SIG-M5 (cell line): ENCODE measurements around the gene CCL25.
"Not testable (repeated sequence)": the region's sequence is repeated elsewhere in the genome, so short reads cannot be mapped to it uniquely, and the experiment has no call there.

Experiments
- DNase-seq: peaks from one replicate; lab custom pipeline; 2025; lab: John Stamatoyannopoulos, UW

The CCL25 gene, protein sequence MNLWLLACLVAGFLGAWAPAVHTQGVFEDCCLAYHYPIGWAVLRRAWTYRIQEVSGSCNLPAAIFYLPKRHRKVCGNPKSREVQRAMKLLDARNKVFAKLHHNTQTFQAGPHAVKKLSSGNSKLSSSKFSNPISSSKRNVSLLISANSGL

DNA sequence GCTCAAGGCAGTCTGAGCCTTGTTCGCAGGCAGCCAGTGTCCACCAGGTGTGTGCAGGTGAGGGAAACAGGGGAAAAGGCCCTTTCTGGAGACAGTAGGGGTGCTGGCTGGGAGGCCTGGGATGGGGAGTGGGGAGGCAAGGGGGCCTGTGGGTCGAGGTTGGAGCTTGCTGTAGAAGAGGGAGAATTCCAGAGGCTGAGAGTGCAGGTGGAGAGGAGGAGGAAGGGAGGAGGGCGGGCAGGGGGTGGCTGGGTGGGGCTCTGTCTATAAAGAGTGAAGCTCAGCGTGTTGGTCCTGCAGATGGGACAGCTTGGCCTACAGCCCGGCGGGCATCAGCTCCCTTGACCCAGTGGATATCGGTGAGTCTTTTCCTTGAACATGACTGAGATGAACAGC lies at the start of gene CCL25:
Gene CCL25, plus strand, starts transcription at position 297 of the 396 bp plus-strand sequence. CDS start 290 bp downstream, outside the sequence.
- DNase-seq: no peak

DNA sequence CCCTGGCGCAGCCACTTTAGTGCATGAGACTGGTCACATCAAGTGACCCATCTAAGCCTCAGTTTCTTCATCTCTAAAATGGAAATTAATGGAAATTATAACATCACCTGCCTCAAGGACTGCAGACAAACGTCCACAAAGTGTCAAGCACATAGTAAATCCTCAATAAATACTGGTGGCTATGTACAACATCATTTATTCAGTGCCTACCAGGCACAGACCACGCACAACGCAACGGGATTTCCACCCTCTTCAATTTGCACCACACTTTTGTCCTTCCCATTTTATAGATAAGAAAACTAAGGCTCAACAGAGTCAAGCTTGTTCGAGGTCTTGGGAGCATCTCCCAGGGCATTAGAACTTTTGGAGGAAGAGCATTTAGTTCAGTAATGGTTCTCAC lies 48.6 kb upstream of the CCL25 start:
- no peak for DNase-seq

DNA sequence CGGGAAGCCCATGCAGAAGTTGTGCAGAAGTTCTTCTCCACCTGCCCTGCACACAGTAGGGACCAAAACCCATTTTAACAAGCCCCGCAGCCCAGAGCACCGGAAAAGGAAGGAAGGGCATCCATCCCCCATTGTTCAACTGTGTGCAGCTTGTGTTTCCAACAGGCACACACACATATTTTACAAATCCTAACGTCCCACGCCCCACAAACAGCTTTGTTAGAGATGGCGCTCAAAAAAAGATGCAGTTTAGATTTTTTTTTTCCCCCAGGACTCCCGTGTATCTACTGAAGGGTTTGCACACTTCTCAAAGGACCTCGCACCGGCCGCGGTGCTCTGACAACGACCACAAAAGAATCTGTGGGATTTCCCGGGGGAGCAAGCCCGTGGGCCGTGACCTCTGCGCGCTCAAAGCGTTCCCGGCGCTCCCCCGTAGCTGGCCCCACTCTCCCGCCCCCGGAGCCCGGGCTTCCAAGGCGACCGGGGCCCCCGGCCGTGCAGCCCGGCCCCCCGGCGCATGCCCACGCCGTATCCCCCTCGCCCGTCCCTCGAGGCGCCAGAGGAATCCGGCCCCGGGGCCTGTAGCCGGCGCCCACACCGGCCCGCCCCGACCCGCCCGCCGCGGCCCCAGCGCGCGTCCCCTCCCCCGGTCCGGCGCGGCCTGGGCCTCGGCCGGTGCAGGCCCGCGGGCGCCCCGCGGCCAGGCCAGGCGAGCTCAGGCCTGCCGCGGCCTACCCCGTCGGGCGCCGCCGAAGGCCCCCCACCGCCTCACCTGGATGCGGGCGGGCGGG lies 47.6 kb upstream of the CCL25 start:
- DNase-seq: no peak

DNA sequence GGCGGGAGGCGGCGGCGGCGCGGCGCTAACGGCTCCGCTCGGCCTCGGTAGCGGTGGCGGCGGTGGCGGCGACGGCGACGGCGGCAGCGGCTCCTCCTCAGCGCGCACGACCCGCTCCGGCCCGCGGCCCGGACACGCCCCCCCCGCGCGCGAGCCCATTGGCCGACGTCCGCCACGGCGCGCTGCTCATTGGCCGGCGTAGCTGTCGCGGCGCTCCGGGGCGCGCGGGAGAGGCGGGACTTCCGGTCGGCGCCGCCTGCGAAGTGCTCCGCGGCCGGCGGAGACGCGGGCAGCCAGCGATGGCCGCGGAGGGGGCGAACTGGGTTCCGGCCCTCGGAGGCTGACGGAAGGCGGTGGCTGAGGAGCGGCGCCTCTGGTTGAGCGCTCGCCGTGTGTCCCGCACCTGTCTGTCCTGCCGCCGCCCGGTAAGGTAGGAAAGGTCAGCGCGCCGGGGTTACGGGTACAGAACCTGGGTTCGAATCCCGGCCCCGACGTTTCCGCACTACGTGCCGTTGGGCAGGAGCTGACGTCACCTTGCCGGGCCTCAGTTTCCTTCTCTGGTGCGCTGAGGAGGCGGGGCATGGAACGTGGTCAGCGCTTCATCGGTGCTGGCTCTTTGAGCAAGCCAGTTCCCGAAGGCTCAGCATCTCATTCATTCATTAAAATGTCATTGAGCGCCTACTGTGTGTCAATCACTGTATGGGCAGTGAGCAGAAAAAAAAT lies 46.9 kb upstream of the CCL25 start, which contains the start of gene ELAVL1:
Gene ELAVL1, minus strand, starts transcription at position 108 of the 723 bp plus-strand sequence. CDS start 13,826 bp downstream, outside the sequence.
- DNase-seq: no peak

DNA sequence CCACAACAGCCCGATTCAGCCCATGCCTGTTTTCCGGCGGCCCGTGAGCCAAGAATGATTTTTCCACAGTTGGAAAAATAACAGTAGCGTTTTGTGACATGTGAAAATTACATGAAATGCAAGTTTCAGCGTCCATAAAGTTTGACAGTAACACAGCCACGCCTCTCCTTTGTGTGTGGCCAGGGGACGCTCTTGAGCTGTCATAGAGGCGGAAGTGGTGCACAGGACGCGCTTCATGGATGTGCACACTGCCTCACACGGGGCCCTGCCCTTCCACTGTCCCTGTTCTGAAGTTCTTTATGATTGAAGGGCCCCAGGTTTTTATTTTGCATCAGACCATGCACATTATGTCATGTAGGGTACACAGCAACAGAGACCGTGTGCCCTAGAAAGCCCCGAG lies 34.8 kb upstream of the CCL25 start:
- no peak for DNase-seq

DNA sequence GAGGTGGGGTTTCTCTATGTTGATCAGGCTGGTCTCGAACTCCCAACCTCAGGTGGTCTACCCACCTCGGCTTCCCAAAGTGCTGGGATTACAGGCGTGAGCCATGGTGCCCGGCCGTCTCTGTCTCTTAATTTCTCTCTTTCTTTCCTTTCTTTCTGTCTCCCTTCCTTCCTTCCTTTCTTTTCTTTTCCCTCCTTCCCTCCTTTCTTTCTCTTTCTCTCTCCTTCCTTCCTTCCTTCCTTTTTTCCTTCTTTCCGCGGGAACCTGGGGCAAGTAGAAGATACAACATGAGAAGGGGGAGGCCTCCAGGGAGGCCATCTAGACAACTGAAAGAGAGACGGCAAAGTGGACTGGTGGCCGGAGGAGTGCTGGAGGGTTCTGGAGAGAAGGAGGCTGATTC lies 31.9 kb upstream of the CCL25 start:
- DNase-seq: no peak

DNA sequence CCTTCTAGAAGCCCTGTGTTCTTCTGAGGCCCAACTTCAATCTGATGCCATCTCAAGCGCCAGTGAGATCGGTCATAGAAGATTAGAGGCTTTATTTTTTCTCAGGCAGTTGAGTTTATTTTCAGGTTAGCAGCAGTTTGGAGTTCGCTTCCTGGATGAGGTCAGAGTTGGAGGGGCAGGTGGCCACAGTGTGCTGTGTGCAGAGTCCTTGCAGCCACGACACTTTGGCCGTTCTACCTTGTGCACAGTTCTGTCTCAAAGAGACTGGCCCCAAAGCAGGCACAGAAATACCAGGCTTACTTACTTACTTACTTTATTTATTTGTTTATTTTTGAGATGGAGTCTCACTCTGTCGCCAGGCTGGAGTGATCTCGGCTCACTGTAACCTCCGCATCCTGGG lies 31.2 kb upstream of the CCL25 start:
- no peak for DNase-seq

DNA sequence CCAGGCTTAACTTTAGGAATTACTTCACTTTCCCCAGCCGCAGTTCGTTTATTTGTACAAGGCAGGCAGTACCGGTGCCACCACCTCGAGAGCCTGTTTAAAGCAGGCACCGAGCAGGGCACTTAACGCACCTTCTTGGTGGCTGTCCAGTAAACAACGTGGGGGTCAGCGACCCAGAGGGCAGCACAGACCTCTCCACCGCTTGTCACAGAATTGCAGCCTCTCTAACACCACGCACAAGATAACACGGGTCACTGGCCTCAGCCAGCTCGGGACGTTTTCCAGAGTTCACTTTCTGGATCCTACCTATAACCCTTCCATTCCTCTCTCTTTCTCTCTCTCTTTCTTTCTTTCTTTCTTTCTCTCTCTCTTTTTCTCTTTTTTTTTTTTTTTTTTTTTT lies 30.3 kb upstream of the CCL25 start:
- no peak for DNase-seq

DNA sequence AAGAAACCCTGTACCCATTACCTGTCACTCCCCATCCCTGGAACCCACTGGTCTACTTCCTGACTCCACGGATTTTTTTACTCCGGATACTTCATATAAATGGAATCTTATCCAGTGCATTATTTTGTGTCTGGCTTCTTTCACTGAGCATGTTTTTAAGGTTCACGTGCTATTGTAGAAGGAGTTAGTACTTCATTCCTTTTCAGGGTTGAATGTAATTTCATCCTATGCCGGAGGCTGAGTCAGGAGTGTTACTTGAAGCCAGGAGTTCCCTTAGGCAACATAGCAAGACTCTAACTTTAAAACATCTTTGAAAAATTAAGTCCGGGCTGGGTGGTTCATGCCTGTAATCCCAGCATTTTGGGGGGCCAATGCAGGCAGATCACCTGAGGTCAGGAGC lies 29.2 kb upstream of the CCL25 start:
- no peak for DNase-seq

DNA sequence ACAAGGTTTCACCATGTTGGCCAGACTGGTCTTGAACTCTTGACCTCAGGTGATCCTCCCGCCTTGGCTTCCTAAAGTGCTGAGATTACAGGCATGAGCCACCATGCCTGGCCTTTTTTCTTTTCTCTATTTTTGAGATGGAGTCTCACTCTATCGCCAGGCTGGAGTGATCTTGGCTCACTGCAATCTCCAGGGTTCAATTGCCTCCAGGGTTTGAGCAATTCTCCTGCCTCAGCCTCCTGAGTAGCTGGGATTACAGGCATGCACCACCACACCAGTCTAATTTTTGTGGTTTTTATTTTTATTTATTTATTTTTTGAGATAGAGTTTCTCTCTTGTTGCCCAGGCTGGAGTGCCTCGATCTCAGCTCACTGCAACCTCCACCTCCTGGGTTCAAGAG lies 28.3 kb upstream of the CCL25 start:
- DNase-seq: not testable (repeated sequence)

DNA sequence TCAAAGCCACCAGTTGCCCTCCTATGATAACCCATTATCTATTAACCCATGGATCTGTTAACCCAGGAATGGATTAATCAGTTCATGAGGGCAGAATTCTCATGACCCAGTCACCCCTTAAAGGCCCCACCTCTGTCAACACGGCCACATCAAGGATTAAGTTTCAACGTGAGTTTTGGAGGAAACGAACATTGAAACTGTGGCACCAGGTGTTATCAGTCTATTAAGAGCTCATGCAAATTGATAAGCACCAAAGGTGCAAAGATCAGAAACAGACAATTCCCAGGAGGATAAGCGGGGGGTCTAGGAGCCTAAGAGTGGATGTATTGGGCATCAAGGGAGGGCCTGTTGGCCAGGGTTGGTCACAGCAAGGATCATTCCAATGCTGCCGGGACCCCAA lies 27.2 kb upstream of the CCL25 start:
- DNase-seq: no peak

DNA sequence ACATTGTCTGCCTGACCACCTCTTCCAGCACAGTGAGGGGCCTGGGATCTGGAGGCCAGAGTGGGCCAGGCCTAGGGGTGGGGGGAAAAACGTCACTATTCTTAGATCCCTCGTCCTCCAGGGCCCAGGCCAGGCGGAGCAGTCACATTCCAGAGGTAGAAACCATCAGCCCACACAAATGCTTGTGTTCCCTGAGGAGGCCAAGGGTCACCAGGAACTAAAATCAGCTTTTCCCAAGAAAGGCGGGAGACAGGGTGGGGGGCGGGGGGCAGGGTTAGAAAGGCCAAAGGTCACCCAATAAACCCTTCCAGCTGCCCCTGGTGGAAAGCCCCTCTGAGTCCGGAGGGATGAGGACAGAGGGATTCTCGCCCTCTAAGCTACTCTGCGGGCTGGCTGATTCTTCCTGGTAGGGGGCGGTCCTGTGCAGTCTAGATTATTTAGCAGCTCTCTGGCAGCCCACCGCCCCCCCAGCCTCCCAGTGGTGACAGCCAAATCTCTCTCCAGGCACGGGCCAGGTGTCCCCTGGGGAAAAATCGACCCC lies 23.5 kb upstream of the CCL25 start:
- DNase-seq: no peak

DNA sequence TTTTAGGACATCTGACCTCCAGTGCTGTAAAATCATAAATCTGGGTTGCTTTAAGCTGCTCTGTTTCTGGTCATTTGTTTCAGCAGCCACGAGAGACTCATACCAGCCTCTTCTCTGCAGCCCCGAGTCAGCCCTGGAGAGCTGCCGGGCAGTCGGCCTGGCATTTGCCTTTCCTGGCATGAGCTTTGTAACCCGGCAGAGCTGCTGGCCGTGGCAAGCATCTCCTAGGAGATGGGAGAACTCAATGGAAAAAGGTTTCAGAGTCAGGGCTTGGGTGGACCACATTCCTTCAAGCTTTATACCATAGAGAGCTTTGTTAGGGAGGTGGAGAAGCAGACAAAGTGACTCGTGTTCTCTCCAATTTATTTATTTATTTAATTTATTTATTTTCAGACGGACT lies 21.6 kb upstream of the CCL25 start:
- DNase-seq: no peak

DNA sequence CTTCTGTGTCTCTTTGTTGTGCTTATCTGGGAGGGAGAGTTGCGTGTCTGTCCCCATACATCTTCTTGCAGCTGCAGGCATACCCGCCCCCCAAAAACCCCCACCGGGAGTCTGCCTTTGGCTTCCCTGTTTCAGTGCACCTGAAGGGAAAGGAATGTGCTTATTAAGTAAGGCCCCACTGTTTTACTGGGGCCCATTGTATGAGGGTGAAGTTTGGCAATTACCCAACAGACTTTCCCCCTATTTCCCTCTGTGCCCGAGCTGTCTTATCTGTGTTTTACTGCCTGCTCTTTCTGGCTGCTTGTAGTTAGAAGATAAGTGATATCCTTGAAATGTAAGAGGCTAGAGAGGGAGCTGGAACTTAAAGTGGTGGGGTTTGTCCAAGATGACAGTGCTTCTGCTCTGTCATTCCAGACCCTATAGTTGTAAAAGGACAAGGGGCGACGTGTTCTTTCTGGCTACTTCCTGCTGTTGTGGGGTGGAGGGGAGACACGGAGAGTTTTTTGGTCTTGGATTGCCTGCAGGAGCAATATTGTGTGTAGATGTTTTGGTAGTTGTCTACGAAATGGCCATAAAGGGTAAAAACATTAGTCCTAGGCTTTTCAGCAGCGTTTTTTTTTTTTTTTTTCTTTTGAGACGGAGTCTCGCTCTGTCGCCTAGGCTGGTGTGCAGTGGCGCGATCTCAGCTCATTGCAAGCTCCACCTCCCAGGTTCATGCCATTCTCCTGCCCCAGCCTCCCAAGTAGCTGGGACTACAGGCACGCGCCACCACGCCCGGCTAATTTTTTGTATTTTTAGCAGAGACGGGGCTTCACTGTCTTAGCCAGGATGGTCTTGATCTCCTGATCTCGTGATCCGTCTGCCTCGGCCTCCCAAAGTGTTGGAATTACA lies 19.0 kb upstream of the CCL25 start:
- not testable (repeated sequence) for DNase-seq

DNA sequence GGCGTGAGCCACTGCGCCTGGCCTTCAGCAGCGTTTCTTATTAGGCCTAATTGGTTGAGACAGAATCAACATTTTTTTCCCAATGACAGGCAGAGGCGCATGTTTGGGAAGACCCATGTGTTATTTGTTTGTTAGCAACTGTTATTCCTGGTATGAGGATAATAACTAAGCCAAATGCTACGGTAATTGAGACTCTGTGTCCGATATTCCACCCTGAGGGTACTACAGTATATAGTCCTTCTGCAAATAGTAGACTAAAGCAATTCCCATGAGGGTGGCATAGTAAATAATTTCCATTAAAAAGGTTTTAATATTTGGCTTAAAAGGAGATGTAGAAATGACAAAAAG lies 18.4 kb upstream of the CCL25 start:
- DNase-seq: no peak

DNA sequence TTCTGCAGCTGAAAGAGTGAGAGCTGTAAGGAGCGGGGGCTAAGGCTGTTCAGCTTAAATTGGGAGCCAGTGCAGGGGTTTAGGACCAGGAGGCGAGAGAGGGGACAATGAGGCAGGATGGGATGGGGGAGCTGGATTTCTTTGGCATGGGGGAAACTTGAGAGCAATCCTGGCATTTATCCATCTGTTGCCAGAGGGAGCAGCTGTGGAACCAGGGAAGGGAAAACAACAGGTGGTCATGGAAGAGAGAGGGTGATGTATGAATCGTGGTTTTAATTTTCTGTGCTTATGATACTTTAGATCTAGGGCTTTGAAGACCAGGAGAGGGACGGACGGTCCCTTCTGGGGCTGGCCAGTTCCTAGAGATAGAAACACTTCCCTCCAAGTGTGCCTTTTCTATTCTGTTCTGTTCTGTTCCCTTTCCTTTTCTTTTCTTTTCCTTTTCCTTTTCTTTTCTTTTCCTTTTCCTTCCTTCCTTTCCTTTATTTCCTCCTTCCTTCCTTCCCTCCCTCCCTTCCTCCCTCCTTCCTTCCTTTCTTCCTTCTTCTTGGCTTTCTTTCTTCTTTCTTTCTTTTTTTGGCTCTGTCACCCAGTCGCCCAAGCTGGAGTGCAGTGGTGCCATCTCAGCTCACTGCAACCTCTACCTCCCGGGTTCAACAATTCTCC lies 16.0 kb upstream of the CCL25 start:
- DNase-seq: no peak

DNA sequence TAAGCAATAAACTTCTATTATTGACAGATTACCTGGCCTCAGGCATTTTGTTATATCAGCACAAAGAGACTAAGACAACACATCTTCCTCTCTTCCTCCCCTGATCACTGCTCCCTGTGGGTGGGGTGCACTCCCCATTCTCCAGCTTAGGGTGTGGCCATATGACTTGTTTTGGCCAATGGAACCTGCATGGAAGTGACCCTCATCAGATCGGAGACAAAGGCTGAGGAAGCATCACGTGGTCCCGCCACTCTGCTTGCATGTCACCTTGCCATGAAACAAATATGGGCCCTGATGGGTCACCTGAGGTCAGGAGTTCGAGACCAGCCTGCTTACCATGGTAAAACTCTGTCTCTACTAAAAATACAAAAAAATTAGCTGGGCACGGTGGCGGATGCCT lies 13.7 kb upstream of the CCL25 start:
- DNase-seq: no peak

DNA sequence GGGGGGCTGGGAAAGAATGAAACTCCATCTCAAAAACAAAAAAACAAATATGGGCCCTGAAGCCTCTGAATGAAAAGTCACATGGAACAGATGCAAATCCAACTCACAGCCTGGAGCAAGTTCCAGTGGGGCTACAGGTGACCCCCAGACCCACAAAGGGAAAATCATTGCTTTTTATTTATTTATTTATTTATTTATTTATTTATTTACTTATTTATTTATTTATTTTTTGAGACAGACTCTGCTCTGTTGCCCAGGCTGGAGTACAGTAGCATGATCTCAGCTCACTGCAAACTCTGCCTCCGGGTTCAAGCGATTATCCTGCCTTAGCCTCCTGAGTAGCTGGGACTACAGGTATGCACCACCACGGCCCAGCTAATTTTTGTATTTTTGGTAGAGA lies 13.3 kb upstream of the CCL25 start:
- no peak for DNase-seq

DNA sequence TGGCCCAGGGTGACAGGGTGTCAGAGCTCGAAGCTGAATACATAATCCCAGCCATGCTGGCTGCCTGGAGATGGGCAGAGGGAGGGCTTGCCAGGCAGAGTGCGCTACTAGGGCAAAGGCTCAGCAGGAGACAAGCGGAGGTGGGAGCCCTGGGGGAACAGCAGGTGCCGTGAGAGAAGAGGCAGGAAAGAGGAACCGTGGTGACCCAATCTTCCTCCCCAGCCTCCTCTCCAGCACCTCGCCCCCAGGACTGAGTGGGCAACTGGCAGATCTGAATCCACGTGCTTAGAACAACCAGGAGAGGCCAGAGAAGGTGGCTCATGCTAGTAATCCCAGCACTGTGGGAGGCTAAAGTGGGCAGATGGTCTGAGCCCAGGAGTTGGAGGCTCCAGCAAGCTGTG lies 11.0 kb upstream of the CCL25 start:
- DNase-seq: no peak

DNA sequence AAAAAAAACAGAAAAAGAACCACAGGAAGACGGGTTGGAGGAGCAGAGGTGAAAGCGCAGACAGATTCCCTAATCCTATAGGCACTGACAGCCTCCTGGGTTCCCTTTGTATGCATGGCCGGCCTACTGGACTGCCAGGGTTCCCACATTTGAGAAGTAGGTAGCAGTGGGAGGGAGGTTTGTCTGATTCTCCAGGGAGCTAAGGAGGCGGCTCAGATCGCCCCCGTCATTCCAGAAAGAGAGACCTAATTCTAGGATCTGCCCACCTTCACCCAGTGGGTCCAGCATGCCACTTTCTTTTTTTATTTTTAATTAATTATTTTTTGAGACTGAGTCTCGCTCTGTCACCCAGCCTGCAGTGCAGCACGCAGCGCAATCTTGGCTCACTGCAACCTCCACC lies 9.7 kb upstream of the CCL25 start:
- DNase-seq: no peak

DNA sequence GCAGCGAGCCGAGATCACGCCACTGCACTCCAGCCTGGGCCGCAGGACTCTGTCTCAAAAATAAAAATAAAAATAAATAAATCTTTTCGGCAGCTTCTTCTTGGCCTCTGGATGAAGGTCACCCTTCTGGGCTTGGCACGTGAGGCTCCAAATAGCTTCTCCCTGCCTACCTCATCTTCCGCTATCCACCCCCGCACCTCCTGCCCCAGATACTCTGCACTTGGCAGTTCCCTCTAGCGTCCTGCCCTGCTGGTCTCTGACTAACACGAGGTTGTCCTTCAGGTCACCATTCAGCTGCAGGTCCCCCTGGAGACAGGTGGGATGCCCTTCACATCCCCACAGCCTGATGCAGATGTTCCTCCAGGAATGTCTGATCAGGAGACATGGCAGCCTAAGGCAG lies 8.5 kb upstream of the CCL25 start:
- DNase-seq: no peak
